NB4 (cell line): ENCODE results near the gene SH3BP4.

Experiments
- CTCF ChIP-seq: IDR thresholded peaks from one replicate; pipeline ENCODE4 v1.5.1; 2012; ENCODE audit warnings: low read depth, low read length
- MAX ChIP-seq: IDR thresholded peaks from 2 replicates; pipeline ENCODE4 v1.6.1; 2011; ENCODE audit warnings: low read depth, low read length
- MYC ChIP-seq: IDR thresholded peaks from 2 replicates; pipeline ENCODE4 v1.6.1; 2011; ENCODE audit warnings: low read depth, low read length
- POLR2A ChIP-seq: IDR thresholded peaks from 2 replicates; pipeline ENCODE4 v1.6.1; 2011; ENCODE audit warnings: mild to moderate bottlenecking; ENCODE audit not compliant: insufficient read length; ENCODE audit errors: extremely low read depth

GRCh38 chr2:235054475-235054874, 102.7 kb downstream of the SH3BP4 start:
- TF ChIP-seq CTCF (no peak), POLR2A (no peak), MAX (no peak), MYC (no peak)
